MCF 10A (cell line): ENCODE results near the gene INPP5B. TPM values are rescaled to one million over a fixed set of nuclear protein-coding genes. Genes with fewer than 3 reads are reported as not detected.

Experiments used
- BruUV-seq: library from RNA; stranded (reverse); fragments of 400-500 nt; replicated peaks from 2 replicates; lab custom pipeline; 2021; lab: Mats Ljungman, UMichigan
- CTCF ChIA-PET: fragments of 300-600 bp; sonication (Branson Sonifier 250); formaldehyde crosslinking; extraction: SDS; loops from one replicate; lab custom pipeline; 2021; ENCODE audit warnings: antibody characterized with exemption, inconsistent platforms; lab: Yijun Ruan, JAX
- POLR2A ChIA-PET: fragments of 300-600, 350-650 bp; sonication (Branson Sonifier 250); formaldehyde crosslinking; extraction: SDS; loops from one replicate; lab custom pipeline; 2020; ENCODE audit warnings: antibody characterized with exemption, inconsistent platforms; lab: Yijun Ruan, JAX
- DNase-seq: peaks from one replicate; pipeline ENCODE4 v3.0.0-alpha.2; 2018; ENCODE audit not compliant: unreplicated experiment
- H3K27ac Mint-ChIP-seq: one replicate; pipeline ENCODE4 v1.8.0; 2022; ENCODE audit warnings: mild to moderate bottlenecking, low read depth, mixed read lengths; ENCODE audit not compliant: unreplicated experiment
- H3K27me3 Mint-ChIP-seq: one replicate; pipeline ENCODE4 v1.8.0; 2022; ENCODE audit warnings: mixed read lengths; ENCODE audit not compliant: insufficient read depth, unreplicated experiment
- H3K36me3 Mint-ChIP-seq: one replicate; pipeline ENCODE4 v1.8.0; 2022; ENCODE audit warnings: mild to moderate bottlenecking, moderate library complexity, mixed read lengths; ENCODE audit not compliant: insufficient read depth, unreplicated experiment
- H3K4me1 Mint-ChIP-seq: one replicate; pipeline ENCODE4 v1.8.0; 2022; ENCODE audit warnings: mixed read lengths; ENCODE audit not compliant: insufficient read depth, unreplicated experiment
- H3K4me3 Mint-ChIP-seq: one replicate; pipeline ENCODE4 v1.8.0; 2022; ENCODE audit warnings: mild to moderate bottlenecking, moderate library complexity, mixed read lengths; ENCODE audit not compliant: unreplicated experiment
- H3K9me3 Mint-ChIP-seq: one replicate; pipeline ENCODE4 v1.8.0; 2022; ENCODE audit warnings: mixed read lengths; ENCODE audit not compliant: unreplicated experiment
- CTCF ChIP-seq: fragments of 200-600 bp; IDR thresholded peaks from one replicate; pipeline ENCODE4 v1.8.0; 2022; ENCODE audit warnings: antibody characterized with exemption, mild to moderate bottlenecking; ENCODE audit not compliant: unreplicated experiment
- intact Hi-C: fragments of 100-400 bp; cut with micrococcal nuclease; formaldehyde crosslinking; loops from 2 replicates; pipeline ENCODE4 v1.14.1; 2022
- total RNA-seq: library from RNA; stranded (reverse); gene quantifications from 2 replicates; pipeline ENCODE4 v1.2.3, GENCODE V29; 2022

Gene INPP5B
- total RNA-seq, 1 experiment from 2014 or later, result 4.7 TPM

DNA sequence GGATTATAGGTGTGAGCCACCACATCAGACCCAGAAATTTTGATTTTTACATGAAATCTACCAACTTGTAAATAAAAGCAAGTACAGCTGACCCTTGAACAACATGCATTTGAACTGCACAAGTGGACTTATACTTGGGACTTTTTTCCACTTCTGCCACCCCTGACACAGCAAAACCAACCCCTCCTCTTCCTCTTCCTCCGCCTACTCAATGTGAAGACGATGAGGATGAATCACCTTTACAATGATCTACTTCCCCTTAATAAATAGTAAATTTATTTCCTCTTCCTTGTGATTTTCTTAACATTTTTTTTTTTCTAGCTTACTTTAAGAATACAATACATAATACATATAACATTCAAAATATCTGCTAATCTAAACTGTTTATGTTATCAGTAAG is 121.3 kb downstream of the INPP5B start:
- H3K27ac Mint-ChIP-seq, result peak overlapping the region; percentile 16
- ChIA-PET CTCF (interaction anchor here (0.9 to 1.1 kb wide), 2 partner anchors 14 to 50 kb away, joined by 3 read pairs; no protein-coding TSS in a partner anchor), POLR2A (interaction anchor here (0.6 kb wide), 1 partner anchor 1361 kb away, joined by 3 read pairs; the partner anchor contains the start of gene MRPS15)
- no peak for TF ChIP-seq CTCF
- DNase-seq, result no peak
- BruUV-seq, result no TSS peak
- peaks cover 84% of the 10 kb centered on the region for H3K36me3 Mint-ChIP-seq
- no peaks in the 10 kb centered on the region for H3K9me3 Mint-ChIP-seq
- peaks cover 17% of the 10 kb centered on the region for H3K4me1 Mint-ChIP-seq
- H3K27me3 Mint-ChIP-seq, result no peaks in the 10 kb centered on the region
- intact Hi-C loops, result no loop called here
- H3K4me3 Mint-ChIP-seq, result no peak overlapping the region

GRCh38 chr1:37824001-37824400 is 122.9 kb downstream of the INPP5B start:
- Mint-ChIP-seq H3K27me3 (no peaks in the 10 kb centered on the region), H3K36me3 (peaks cover 86% of the 10 kb centered on the region), H3K9me3 (no peaks in the 10 kb centered on the region), H3K4me1 (peaks cover 17% of the 10 kb centered on the region), H3K27ac (no peak overlapping the region), H3K4me3 (no peak overlapping the region)
- BruUV-seq, result no TSS peak
- no peak for TF ChIP-seq CTCF
- ChIA-PET POLR2A (interaction anchor here (3.0 kb wide), 1 partner anchor 16 kb away, joined by 15 read pairs; the partner anchor contains the start of genes C1orf122 and YRDC), CTCF (interaction anchor here (0.6 kb wide), 1 partner anchor 52 kb away, joined by 3 read pairs; no protein-coding TSS in a partner anchor)
- intact Hi-C loops, result no loop called here
- DNase-seq, result no peak

- ChIA-PET CTCF (interaction anchor here (0.6 to 1.2 kb wide), 2 partner anchors 37 to 53 kb away, joined by 3 to 11 read pairs; partner anchors contain the start of gene MTF1), POLR2A (interaction anchor here (0.6 to 3.0 kb wide), 7 partner anchors 15 to 1132 kb away, joined by 3 to 15 read pairs (median 3); partner anchors contain the start of genes C1orf122 and YRDC)
- no peaks in the 10 kb centered on the region for H3K27me3 Mint-ChIP-seq
- H3K36me3 Mint-ChIP-seq, result peaks cover 86% of the 10 kb centered on the region
- no peak overlapping the region for H3K27ac Mint-ChIP-seq
- TF ChIP-seq CTCF, result no peak
- H3K4me1 Mint-ChIP-seq, result peaks cover 10% of the 10 kb centered on the region
- DNase-seq, result no peak
- no TSS peak for BruUV-seq
- intact Hi-C loops, result no loop called here
- H3K9me3 Mint-ChIP-seq, result no peaks in the 10 kb centered on the region
- H3K4me3 Mint-ChIP-seq, result no peak overlapping the region
These were observed 123.7 kb downstream of the INPP5B start for GRCh38 chr1:37822906-37823815.

GRCh38 chr1:37821481-37821880 is 125.4 kb downstream of the INPP5B start:
- Mint-ChIP-seq H3K9me3 (no peaks in the 10 kb centered on the region), H3K27ac (no peak overlapping the region), H3K4me1 (peaks cover 5% of the 10 kb centered on the region), H3K36me3 (peaks cover 88% of the 10 kb centered on the region), H3K27me3 (no peaks in the 10 kb centered on the region), H3K4me3 (no peak overlapping the region)
- ChIA-PET CTCF (no interaction called here), POLR2A (interaction anchor here (0.6 to 3.0 kb wide), 4 partner anchors 10 to 77 kb away, joined by 3 to 15 read pairs (median 3); partner anchors contain the start of genes C1orf122 and YRDC)
- BruUV-seq, result no TSS peak
- TF ChIP-seq CTCF, result no peak
- intact Hi-C loops, result no loop called here
- DNase-seq, result no peak
